PC-9 (cell line): ENCODE results near the gene DUSP9. TPM values are rescaled to one million over a fixed set of nuclear protein-coding genes. Genes with fewer than 3 reads are reported as not detected.

Experiments
- BruUV-seq: library from RNA; stranded (reverse); fragments of 400-500 nt; replicated peaks from 2 replicates; lab custom pipeline; 2021; lab: Mats Ljungman, UMichigan
- CTCF ChIA-PET: fragments of 300-600 bp; sonication (Branson Sonifier 250); formaldehyde crosslinking; loops from one replicate; lab custom pipeline; 2022; ENCODE audit warnings: antibody characterized with exemption; lab: Charles Lee
- POLR2A ChIA-PET: fragments of 300-600 bp; sonication (Branson Sonifier 250); formaldehyde crosslinking; loops from one replicate; lab custom pipeline; 2022; ENCODE audit warnings: antibody characterized with exemption; ENCODE audit not compliant: unreplicated experiment; lab: Charles Lee
- DNase-seq, 2 experiments: peaks; one replicate each; pipeline versions ENCODE4 v3.0.0 to v3.0.0-alpha.2; 2015 to 2022; ENCODE audit warnings: mixed read lengths in 1 of 2
- H2AFZ ChIP-seq: fragments of 200-600 bp; sonication (generic); 2 replicates; pipeline ENCODE4 v1.8.1; 2017; ENCODE audit warnings: antibody characterized with exemption
- H3F3A ChIP-seq: fragments of 200-600 bp; sonication (generic); 2 replicates; pipeline ENCODE4 v1.8.1; 2017; ENCODE audit warnings: antibody characterized with exemption, mild to moderate bottlenecking, low read depth; ENCODE audit not compliant: insufficient read depth
- H3K27ac ChIP-seq: fragments of 200-600 bp; sonication (generic); 2 replicates; pipeline ENCODE4 v1.6.1; 2016; ENCODE audit warnings: mixed run types
- H3K27me3 ChIP-seq: fragments of 200-600 bp; sonication (generic); 2 replicates; pipeline ENCODE4 v1.6.1; 2016; ENCODE audit warnings: low read depth, mixed run types; ENCODE audit not compliant: insufficient read depth
- H3K36me3 ChIP-seq: fragments of 200-600 bp; sonication (generic); 2 replicates; pipeline ENCODE4 v1.6.1; 2016; ENCODE audit warnings: low read depth, mixed run types
- H3K4me1 ChIP-seq: fragments of 200-600 bp; sonication (generic); replicated peaks from 2 replicates; pipeline ENCODE4 v1.6.1; 2016; ENCODE audit warnings: mixed run types; ENCODE audit not compliant: insufficient read depth
- H3K4me2 ChIP-seq: fragments of 200-600 bp; sonication (generic); 2 replicates; pipeline ENCODE4 v1.6.1; 2017; ENCODE audit warnings: mixed run types
- H3K4me3 ChIP-seq: fragments of 200-600 bp; sonication (generic); 2 replicates; pipeline ENCODE4 v1.6.1; 2016; ENCODE audit warnings: mixed run types
- H3K79me2 ChIP-seq: fragments of 200-600 bp; sonication (generic); 2 replicates; pipeline ENCODE4 v1.6.1; 2017; ENCODE audit warnings: low read depth, mixed run types
- H3K9me2 ChIP-seq: fragments of 200-600 bp; sonication (generic); 2 replicates; pipeline ENCODE4 v1.8.1; 2017; ENCODE audit warnings: mild to moderate bottlenecking; ENCODE audit not compliant: insufficient read depth
- H3K9me3 ChIP-seq: fragments of 200-600 bp; sonication (generic); 2 replicates; pipeline ENCODE4 v1.8.1; 2016; ENCODE audit warnings: low read depth; ENCODE audit not compliant: insufficient read depth
- H4K20me1 ChIP-seq: fragments of 200-600 bp; sonication (generic); 2 replicates; pipeline ENCODE4 v1.8.1; 2017; ENCODE audit not compliant: insufficient read depth
- EZH2 ChIP-seq: fragments of 200-600 bp; sonication (generic); IDR thresholded peaks from 2 replicates; pipeline ENCODE4 v1.8.0; 2017; ENCODE audit warnings: antibody characterized with exemption, low read depth
- intact Hi-C: fragments of 100-400 bp; cut with micrococcal nuclease; formaldehyde crosslinking; loops from one replicate; pipeline ENCODE4 v1.10.0; 2022; ENCODE audit not compliant: unreplicated experiment
- total RNA-seq: library from RNA; stranded (reverse); gene quantifications from 2 replicates; pipeline ENCODE4 v1.2.3, GENCODE V29; 2021
- TF ChIP-seq, protein P1 (sequence below): fragments of 200-600 bp; sonication (generic); conservative IDR thresholded peaks from 2 replicates; pipeline ENCODE4 v1.6.1; 2017; ENCODE audit warnings: mixed run types, antibody characterized with exemption, mild to moderate bottlenecking, moderate library complexity

The DUSP9 gene
- total RNA-seq, 1 experiment from 2014 or later, result 1.3 TPM

DNA sequence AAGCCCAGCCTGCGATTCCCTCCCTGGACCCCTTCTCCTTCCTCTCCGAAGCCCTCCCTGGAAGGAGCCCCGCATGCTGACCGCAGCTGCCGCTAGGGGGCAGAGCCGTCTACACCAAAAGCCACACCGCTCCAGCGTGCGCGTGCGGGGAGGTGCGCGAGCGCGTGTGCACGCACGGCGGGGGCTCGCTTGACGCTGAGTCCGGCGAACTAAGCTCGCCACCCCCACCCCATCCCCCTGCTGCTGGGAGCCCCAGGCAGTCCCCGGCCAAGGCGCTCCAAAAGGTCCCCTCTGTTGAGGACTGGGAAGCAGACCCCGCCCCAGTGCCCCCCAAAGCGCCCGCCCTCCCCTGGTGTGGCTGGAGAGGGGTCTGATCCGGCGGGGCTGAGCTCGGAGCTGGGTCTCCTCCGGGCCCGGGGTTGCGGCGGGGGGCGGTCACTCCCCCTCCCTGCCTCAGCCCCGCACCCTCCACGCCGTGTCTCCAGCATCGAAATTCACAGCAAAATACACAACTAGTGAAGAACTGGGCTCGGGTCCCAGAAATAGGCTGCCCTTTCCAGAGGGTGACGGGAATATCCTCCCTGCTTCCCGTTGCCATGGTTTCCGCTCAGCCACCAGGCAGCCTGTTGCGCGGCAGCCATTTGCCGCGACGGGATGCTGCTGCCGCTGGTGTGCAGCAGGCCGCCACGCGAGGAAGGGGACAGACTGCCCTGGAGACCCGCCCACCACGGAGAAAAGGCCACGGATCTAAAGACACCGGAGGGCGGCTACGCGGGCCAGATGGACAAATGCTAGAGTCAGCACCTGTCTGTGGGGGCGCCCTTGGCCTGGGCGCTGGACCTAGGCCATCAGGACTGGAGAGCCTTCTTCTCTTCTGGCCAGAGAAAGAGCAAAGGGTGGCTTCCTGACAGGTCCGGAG is 36.8 kb upstream of the DUSP9 start:
- H2AFZ ChIP-seq, result no peak overlapping the region
- no TSS peak for BruUV-seq
- peaks cover 73% of the 10 kb centered on the region for H3K27me3 ChIP-seq
- peak in 1 of 2 experiments; percentile 74 for DNase-seq
- POLR2A ChIA-PET, result no interaction called here
- H3F3A ChIP-seq, result no peaks in the 10 kb centered on the region
- H4K20me1 ChIP-seq, result no peaks in the 10 kb centered on the region
- H3K9me2 ChIP-seq, result no peaks in the 10 kb centered on the region
- intact Hi-C loops, result loop anchor here (1.0 to 5.0 kb wide), 3 partner anchors 37 to 97 kb away; partner anchors contain the start of gene DUSP9
- H3K27ac ChIP-seq, result no peak overlapping the region
- H3K9me3 ChIP-seq, result no peaks in the 10 kb centered on the region
- no peak overlapping the region for H3K4me2 ChIP-seq
- H3K36me3 ChIP-seq, result no peaks in the 10 kb centered on the region
- H3K4me3 ChIP-seq, result no peak overlapping the region
- TF ChIP-seq EZH2, result no peak
- TF ChIP-seq, protein P1, sequence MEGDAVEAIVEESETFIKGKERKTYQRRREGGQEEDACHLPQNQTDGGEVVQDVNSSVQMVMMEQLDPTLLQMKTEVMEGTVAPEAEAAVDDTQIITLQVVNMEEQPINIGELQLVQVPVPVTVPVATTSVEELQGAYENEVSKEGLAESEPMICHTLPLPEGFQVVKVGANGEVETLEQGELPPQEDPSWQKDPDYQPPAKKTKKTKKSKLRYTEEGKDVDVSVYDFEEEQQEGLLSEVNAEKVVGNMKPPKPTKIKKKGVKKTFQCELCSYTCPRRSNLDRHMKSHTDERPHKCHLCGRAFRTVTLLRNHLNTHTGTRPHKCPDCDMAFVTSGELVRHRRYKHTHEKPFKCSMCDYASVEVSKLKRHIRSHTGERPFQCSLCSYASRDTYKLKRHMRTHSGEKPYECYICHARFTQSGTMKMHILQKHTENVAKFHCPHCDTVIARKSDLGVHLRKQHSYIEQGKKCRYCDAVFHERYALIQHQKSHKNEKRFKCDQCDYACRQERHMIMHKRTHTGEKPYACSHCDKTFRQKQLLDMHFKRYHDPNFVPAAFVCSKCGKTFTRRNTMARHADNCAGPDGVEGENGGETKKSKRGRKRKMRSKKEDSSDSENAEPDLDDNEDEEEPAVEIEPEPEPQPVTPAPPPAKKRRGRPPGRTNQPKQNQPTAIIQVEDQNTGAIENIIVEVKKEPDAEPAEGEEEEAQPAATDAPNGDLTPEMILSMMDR, result peak; percentile 64
- H3K4me1 ChIP-seq, result no peaks in the 10 kb centered on the region
- H3K79me2 ChIP-seq, result no peaks in the 10 kb centered on the region
- CTCF ChIA-PET, result interaction anchor here (0.6 to 1.9 kb wide), 4 partner anchors 11 to 65 kb away, joined by 3 to 8 read pairs (median 4); partner anchors contain the start of gene CCNQ

DNA sequence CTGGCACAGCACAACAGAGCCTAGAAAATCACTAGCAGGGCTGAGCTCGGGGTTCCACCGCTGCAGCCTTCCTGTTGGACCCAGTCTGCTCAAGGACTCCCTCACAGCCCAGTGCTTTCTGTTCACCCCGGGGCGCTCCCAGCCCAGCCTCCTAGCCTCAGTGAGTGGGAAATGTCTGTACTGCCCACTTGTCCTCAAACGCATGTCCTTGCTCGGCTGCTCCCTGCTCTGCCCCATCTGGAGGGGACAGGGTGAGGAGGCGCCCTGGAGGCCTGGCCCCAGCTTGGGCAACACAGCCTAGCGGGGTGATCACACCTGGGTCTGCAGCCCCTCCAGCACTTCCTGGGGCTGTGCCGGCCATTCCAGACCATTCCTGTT is 36.2 kb upstream of the DUSP9 start:
- H3K27ac ChIP-seq, result no peak overlapping the region
- H3K9me3 ChIP-seq, result no peaks in the 10 kb centered on the region
- no TSS peak for BruUV-seq
- POLR2A ChIA-PET, result no interaction called here
- no peaks in the 10 kb centered on the region for H3K79me2 ChIP-seq
- H3K27me3 ChIP-seq, result peaks cover 76% of the 10 kb centered on the region
- H3K36me3 ChIP-seq, result no peaks in the 10 kb centered on the region
- no peak overlapping the region for H3K4me3 ChIP-seq
- CTCF ChIA-PET, result no interaction called here
- no peak for DNase-seq
- H2AFZ ChIP-seq, result no peak overlapping the region
- no peaks in the 10 kb centered on the region for H3K4me1 ChIP-seq
- intact Hi-C loops, result loop anchor here (1.0 to 5.0 kb wide), 2 partner anchors 36 to 57 kb away; partner anchors contain the start of gene DUSP9
- H4K20me1 ChIP-seq, result no peaks in the 10 kb centered on the region
- no peaks in the 10 kb centered on the region for H3K9me2 ChIP-seq
- TF ChIP-seq, protein P1, result no peak
- TF ChIP-seq EZH2, result no peak
- H3F3A ChIP-seq, result no peaks in the 10 kb centered on the region
- no peak overlapping the region for H3K4me2 ChIP-seq

- H2AFZ ChIP-seq, result no peak overlapping the region
- H3K4me3 ChIP-seq, result no peak overlapping the region
- TF ChIP-seq EZH2, result no peak
- TF ChIP-seq, protein P1, result no peak
- no peaks in the 10 kb centered on the region for H3F3A ChIP-seq
- intact Hi-C loops, result loop anchor here (5.0 kb wide), 1 partner anchor 36 kb away; the partner anchor contains the start of gene DUSP9
- no peak overlapping the region for H3K4me2 ChIP-seq
- BruUV-seq, result no TSS peak
- ChIA-PET CTCF (interaction anchor here (0.6 kb wide), 1 partner anchor 65 kb away, joined by 4 read pairs; no protein-coding TSS in a partner anchor), POLR2A (no interaction called here)
- DNase-seq, result no peak
- no peaks in the 10 kb centered on the region for H3K79me2 ChIP-seq
- H3K9me3 ChIP-seq, result no peaks in the 10 kb centered on the region
- H3K27ac ChIP-seq, result no peak overlapping the region
- H3K9me2 ChIP-seq, result no peaks in the 10 kb centered on the region
- no peaks in the 10 kb centered on the region for H4K20me1 ChIP-seq
- no peaks in the 10 kb centered on the region for H3K4me1 ChIP-seq
- no peaks in the 10 kb centered on the region for H3K36me3 ChIP-seq
- H3K27me3 ChIP-seq, result peaks cover 76% of the 10 kb centered on the region
These were observed 35.5 kb upstream of the DUSP9 start for GRCh38 chrX:153611298-153612095.
